HUES6 (cell line): ENCODE data around the gene PLS3.

ENCODE experiments used
- H3K27ac ChIP-seq: 2 replicates; pipeline ENCODE4 v1.7.0; 2013; ENCODE audit warnings: low read depth, mild to moderate bottlenecking, low read length, inconsistent platforms
- H3K27me3 ChIP-seq: 2 replicates; pipeline ENCODE4 v1.6.1; 2013; ENCODE audit warnings: low read length; ENCODE audit not compliant: control insufficient read depth, insufficient read depth
- H3K36me3 ChIP-seq: 2 replicates; pipeline ENCODE4 v1.6.1; 2013; ENCODE audit warnings: low read length; ENCODE audit not compliant: control insufficient read depth, insufficient read depth
- H3K4me1 ChIP-seq: 2 replicates; pipeline ENCODE4 v1.6.1; 2013; ENCODE audit warnings: low read length; ENCODE audit not compliant: control insufficient read depth, insufficient read depth
- H3K4me3 ChIP-seq: 2 replicates; pipeline ENCODE4 v1.5.1; 2013; ENCODE audit warnings: low read depth, low read length
- H3K9ac ChIP-seq: one replicate; pipeline ENCODE4 v1.6.1; 2013; ENCODE audit warnings: mild to moderate bottlenecking, low read length
- H3K9me3 ChIP-seq: 2 replicates; pipeline ENCODE4 v1.6.1; 2013; ENCODE audit warnings: low read depth, low read length; ENCODE audit not compliant: control insufficient read depth, insufficient read depth

PLS3 gene

GRCh38 chrX:115588179-115588578, 27.2 kb downstream of the PLS3 start:
- no peak overlapping the region for H3K9ac ChIP-seq
- no peak overlapping the region for H3K27ac ChIP-seq
- H3K9me3 ChIP-seq: peaks cover 4% of the 10 kb centered on the region; the same call in 1 of the 2 replicates
- H3K4me3 ChIP-seq: no peak overlapping the region
- H3K36me3 ChIP-seq: no peaks in the 10 kb centered on the region
- H3K4me1 ChIP-seq: peaks cover 53% of the 10 kb centered on the region
- no peaks in the 10 kb centered on the region; the same call in 1 of the 2 replicates for H3K27me3 ChIP-seq

GRCh38 chrX:115589419-115589818, 28.4 kb downstream of the PLS3 start:
- H3K36me3 ChIP-seq: no peaks in the 10 kb centered on the region
- no peaks in the 10 kb centered on the region; the same call in 1 of the 2 replicates for H3K27me3 ChIP-seq
- H3K9me3 ChIP-seq: peaks cover 4% of the 10 kb centered on the region; the same call in 1 of the 2 replicates
- H3K9ac ChIP-seq: no peak overlapping the region
- no peak overlapping the region for H3K4me3 ChIP-seq
- no peak overlapping the region for H3K27ac ChIP-seq
- H3K4me1 ChIP-seq: peaks cover 53% of the 10 kb centered on the region

- Histone ChIP-seq H3K9ac (no peak overlapping the region), H3K4me3 (no peak overlapping the region), H3K27me3 (no peaks in the 10 kb centered on the region; the same call in 1 of the 2 replicates), H3K36me3 (0 out of 2 replicates have a peak, but pooled peaks cover 7% of the 10 kb centered on the region), H3K4me1 (peaks cover 59% of the 10 kb centered on the region), H3K27ac (no peak overlapping the region), H3K9me3 (peaks cover 4% of the 10 kb centered on the region; the same call in 1 of the 2 replicates)
Observed at GRCh38 chrX:115591420-115591819, 30.4 kb downstream of the PLS3 start.

- Histone ChIP-seq H3K27ac (peak overlapping the region; percentile 84), H3K36me3 (0 out of 2 replicates have a peak, but pooled peaks cover 7% of the 10 kb centered on the region), H3K9ac (peak overlapping the region; percentile 23), H3K4me1 (peaks cover 59% of the 10 kb centered on the region), H3K4me3 (no peak overlapping the region), H3K27me3 (no peaks in the 10 kb centered on the region; the same call in 1 of the 2 replicates), H3K9me3 (no peaks in the 10 kb centered on the region; the same call in 1 of the 2 replicates)
Observed at GRCh38 chrX:115591856-115592842, 31.2 kb downstream of the PLS3 start.

- Histone ChIP-seq H3K36me3 (0 out of 2 replicates have a peak, but pooled peaks cover 7% of the 10 kb centered on the region), H3K27me3 (no peaks in the 10 kb centered on the region; the same call in 1 of the 2 replicates), H3K4me3 (0 out of 2 replicates have a peak overlapping the region, but pooled peaks have one; percentile 18), H3K27ac (peak overlapping the region; percentile 84), H3K4me1 (peaks cover 55% of the 10 kb centered on the region), H3K9me3 (no peaks in the 10 kb centered on the region), H3K9ac (no peak overlapping the region)
Observed at GRCh38 chrX:115592997-115593734, 32.2 kb downstream of the PLS3 start.

GRCh38 chrX:115595049-115595448, 34.1 kb downstream of the PLS3 start:
- H3K9me3 ChIP-seq: no peaks in the 10 kb centered on the region
- 0 out of 2 replicates have a peak, but pooled peaks cover 7% of the 10 kb centered on the region for H3K36me3 ChIP-seq
- peaks cover 52% of the 10 kb centered on the region for H3K4me1 ChIP-seq
- H3K4me3 ChIP-seq: no peak overlapping the region
- 0 out of 2 replicates have a peak overlapping the region, but pooled peaks have one; percentile 54 for H3K27ac ChIP-seq
- no peak overlapping the region for H3K9ac ChIP-seq
- H3K27me3 ChIP-seq: no peaks in the 10 kb centered on the region; the same call in 1 of the 2 replicates

- Histone ChIP-seq H3K4me3 (no peak overlapping the region), H3K4me1 (peaks cover 50% of the 10 kb centered on the region), H3K9me3 (no peaks in the 10 kb centered on the region), H3K36me3 (peaks cover 13% of the 10 kb centered on the region; the same call in 1 of the 2 replicates), H3K9ac (no peak overlapping the region), H3K27ac (no peak overlapping the region), H3K27me3 (no peaks in the 10 kb centered on the region)
Observed at GRCh38 chrX:115598556-115598955, 37.6 kb downstream of the PLS3 start.

GRCh38 chrX:115602308-115602707, 41.3 kb downstream of the PLS3 start:
- Histone ChIP-seq H3K27me3 (no peaks in the 10 kb centered on the region), H3K9ac (no peak overlapping the region), H3K27ac (no peak overlapping the region)

GRCh38 chrX:115602729-115603389, 41.9 kb downstream of the PLS3 start:
- Histone ChIP-seq H3K27me3 (no peaks in the 10 kb centered on the region), H3K9ac (no peak overlapping the region), H3K9me3 (no peaks in the 10 kb centered on the region), H3K27ac (peak overlapping the region; percentile 18; the same call in 1 of the 2 replicates), H3K36me3 (peaks cover 8% of the 10 kb centered on the region; the same call in 1 of the 2 replicates), H3K4me1 (peaks cover 42% of the 10 kb centered on the region), H3K4me3 (no peak overlapping the region)

More at GRCh38 chrX:115602308-115602707, 41.3 kb downstream of the PLS3 start:
- Histone ChIP-seq H3K4me1 (peaks cover 42% of the 10 kb centered on the region), H3K36me3 (peaks cover 8% of the 10 kb centered on the region; the same call in 1 of the 2 replicates), H3K4me3 (no peak overlapping the region), H3K9me3 (no peaks in the 10 kb centered on the region)

- Histone ChIP-seq H3K27me3 (no peaks in the 10 kb centered on the region), H3K9ac (no peak overlapping the region), H3K9me3 (no peaks in the 10 kb centered on the region), H3K4me1 (peaks cover 42% of the 10 kb centered on the region), H3K4me3 (no peak overlapping the region), H3K36me3 (peaks cover 11% of the 10 kb centered on the region; the same call in 1 of the 2 replicates), H3K27ac (0 out of 2 replicates have a peak overlapping the region, but pooled peaks have one; percentile 18)
Observed at GRCh38 chrX:115603534-115604074, 42.6 kb downstream of the PLS3 start.
